Kidney (tissue), 14 donors: ENCODE measurements around the gene EIF5B. TPM values are rescaled to one million over a fixed set of nuclear protein-coding genes. Genes with fewer than 3 reads are reported as not detected.

Source experiments
- DNase-seq, 5 donors: peaks; one replicate each; pipeline ENCODE4 v3.0.0-alpha.2; 2013 to 2020
- FAIRE-seq: peaks from 2 replicates; lab custom pipeline; 2012; peaks lifted over from hg19 to GRCh38; lab: Jason Lieb, UNC
- H3K27ac ChIP-seq, 2 donors: one replicate each; pipeline ENCODE4 v1.7.0; 2013; ENCODE audit warnings: low read depth in 2 of 2, low read length in 2 of 2, inconsistent platforms in 1 of 2
- H3K27me3 ChIP-seq: one replicate; pipeline ENCODE4 v1.7.1; 2013; ENCODE audit warnings: low read length, inconsistent platforms; ENCODE audit not compliant: control insufficient read depth, insufficient read depth
- H3K36me3 ChIP-seq, 3 donors: one replicate each; pipeline versions ENCODE4 v1.7.0 to v1.7.1; 2013; ENCODE audit warnings: low read length in 3 of 3, control low read depth in 1 of 3, inconsistent platforms in 1 of 3; ENCODE audit not compliant: insufficient read depth in 3 of 3, control insufficient read depth in 2 of 3
- H3K4me1 ChIP-seq, 3 donors: one replicate each; pipeline versions ENCODE4 v1.7.0 to v1.7.1; 2013; ENCODE audit warnings: low read length in 3 of 3, inconsistent platforms in 1 of 3, low read depth in 1 of 3; ENCODE audit not compliant: control insufficient read depth in 2 of 3, insufficient read depth in 2 of 3
- H3K4me3 ChIP-seq, 3 donors: one replicate each; pipeline versions ENCODE4 v1.7.0 to v1.8.1; 2013; ENCODE audit warnings: low read length in 3 of 3, control low read depth in 1 of 3, inconsistent platforms in 1 of 3
- H3K9ac ChIP-seq, 3 donors: one replicate each; pipeline versions ENCODE4 v1.7.0 to v1.7.1; 2013; ENCODE audit warnings: low read length in 3 of 3, control low read depth in 1 of 3, inconsistent platforms in 1 of 3
- H3K9me3 ChIP-seq, 3 donors: one replicate each; pipeline versions ENCODE4 v1.7.0 to v1.7.1; 2013; ENCODE audit warnings: low read length in 3 of 3, control low read depth in 1 of 3, inconsistent platforms in 1 of 3; ENCODE audit not compliant: control insufficient read depth in 2 of 3, insufficient read depth in 1 of 3
- CTCF ChIP-seq: IDR thresholded peaks from 3 replicates; pipeline ENCODE4 v1.5.1; 2012; ENCODE audit warnings: mild to moderate bottlenecking, moderate library complexity, borderline replicate concordance; ENCODE audit not compliant: insufficient read depth; ENCODE audit errors: extremely low read depth
- intact Hi-C: fragments of 100-400 bp; cut with DNase I; formaldehyde crosslinking; loops from one replicate; pipeline ENCODE4 v1.11.1; 2022
- polyA plus RNA-seq: library from polyadenylated mRNA; stranded (reverse); fragments of 350-450 nt; fragmentation: Illumina TruSeq; extraction: RNeasy Lipid Tissue Mini Kit (QIAGEN cat#74804); gene quantifications from one replicate; pipeline ENCODE4 v1.2.3, GENCODE V29; 2014; ENCODE audit warnings: low read depth, low replicate concordance; ENCODE audit not compliant: insufficient read depth
- total RNA-seq: library from RNA; stranded (reverse); fragmentation: NEBNext Ultra II Directional; extraction: Animal tissue kit (Norgen Biotek cat#: 25700); gene quantifications from one replicate; pipeline ENCODE4 v1.2.1, GENCODE V29; 2021
- donor health status: control.
- donor health status: control.
- donor health status: control.
- donor health status: control.
- donor health status: control.
- donor health status: DM: yes; HTN: yes; CAD: no.
- donor health status: Normal renal cell carcinoma (clear cell type).

EIF5B gene
- total and polyA plus RNA-seq, 2 donors from 2014 or later: 36.9 to 39.7 TPM

- no peak overlapping the region for H3K4me3 ChIP-seq
- H3K36me3 ChIP-seq: peaks cover 10 to 53% (median 31%) of the 10 kb centered on the region in 3 donors
- no peaks in the 10 kb centered on the region for H3K27me3 ChIP-seq
- H3K4me1 ChIP-seq: no peaks in the 10 kb centered on the region
- TF ChIP-seq CTCF: no peak
- intact Hi-C loops: no loop called here
- no peaks in the 10 kb centered on the region for H3K9me3 ChIP-seq
- FAIRE-seq (no peak), DNase-seq (no peak)
- no peak overlapping the region for H3K9ac ChIP-seq
- no peak overlapping the region for H3K27ac ChIP-seq
Observed at GRCh38 chr2:99420751-99421299, 83.6 kb downstream of the EIF5B start.

DNA sequence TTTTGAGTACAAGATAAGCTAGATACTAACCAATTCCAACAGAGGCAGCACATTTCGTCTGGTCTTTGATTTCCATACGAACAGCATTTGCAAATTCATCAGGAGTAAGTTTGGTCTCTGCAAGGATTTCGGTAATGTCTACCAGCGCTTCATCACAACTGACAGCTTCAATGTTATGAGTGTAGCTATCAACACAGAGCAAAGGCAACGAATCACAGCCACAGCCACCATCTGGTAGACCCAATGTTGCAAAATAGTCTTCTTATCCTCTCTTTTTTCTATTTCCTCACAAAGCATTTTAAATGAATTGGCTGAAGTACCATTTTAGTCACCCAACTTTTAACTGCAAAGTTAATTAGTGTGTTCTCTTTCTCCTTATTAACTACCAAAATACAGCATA, 84.3 kb downstream of the EIF5B start:
- Histone ChIP-seq H3K27ac (no peak overlapping the region), H3K36me3 (peaks cover 10 to 53% (median 31%) of the 10 kb centered on the region in 3 donors), H3K27me3 (no peaks in the 10 kb centered on the region), H3K9ac (no peak overlapping the region), H3K4me1 (no peaks in the 10 kb centered on the region), H3K9me3 (no peaks in the 10 kb centered on the region), H3K4me3 (no peak overlapping the region)
- DNase-seq: no peak
- TF ChIP-seq CTCF: no peak
- intact Hi-C loops: no loop called here
- no peak for FAIRE-seq

DNA sequence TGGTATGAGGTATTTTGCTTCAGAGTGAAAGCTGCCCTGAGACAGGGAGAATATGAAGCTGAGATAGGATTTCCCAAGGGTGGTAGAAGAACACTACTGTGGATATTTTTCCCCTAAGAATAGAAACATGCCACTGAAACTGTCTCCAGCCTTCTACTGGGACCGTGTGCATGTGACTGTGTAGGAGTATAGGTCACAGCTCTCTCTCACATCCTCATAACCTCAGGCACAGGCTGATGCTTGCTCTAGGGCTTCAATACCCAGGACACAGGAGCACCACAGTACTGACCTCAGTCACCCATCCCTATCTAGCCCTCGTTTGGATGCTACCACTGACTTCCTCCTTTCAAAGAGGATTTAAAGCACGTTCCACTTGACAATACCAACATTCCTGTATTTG, 85.4 kb downstream of the EIF5B start:
- DNase-seq (no peak), FAIRE-seq (no peak)
- intact Hi-C loops: no loop called here
- Histone ChIP-seq H3K27ac (no peak overlapping the region), H3K9me3 (no peaks in the 10 kb centered on the region), H3K4me1 (no peaks in the 10 kb centered on the region), H3K9ac (no peak overlapping the region), H3K27me3 (no peaks in the 10 kb centered on the region), H3K36me3 (peaks cover 10 to 51% (median 31%) of the 10 kb centered on the region in 3 donors), H3K4me3 (no peak overlapping the region)
- TF ChIP-seq CTCF: no peak

GRCh38 chr2:99424371-99424770, 87.2 kb downstream of the EIF5B start:
- no peaks in the 10 kb centered on the region for H3K4me1 ChIP-seq
- H3K4me3 ChIP-seq: no peak overlapping the region
- FAIRE-seq (no peak), DNase-seq (no peak)
- intact Hi-C loops: no loop called here
- no peaks in the 10 kb centered on the region for H3K9me3 ChIP-seq
- H3K27ac ChIP-seq: no peak overlapping the region
- H3K9ac ChIP-seq: no peak overlapping the region
- H3K36me3 ChIP-seq: peaks cover 10 to 49% (median 32%) of the 10 kb centered on the region in 3 donors
- no peaks in the 10 kb centered on the region for H3K27me3 ChIP-seq
- TF ChIP-seq CTCF: no peak
